B cell (primary cell): ENCODE measurements around the gene CWF19L1. TPM values are rescaled to one million over a fixed set of nuclear protein-coding genes. Genes with fewer than 3 reads are reported as not detected.

Experiments
- ATAC-seq: fragments of 200-7000 bp; cut with Tn5 transposase; one replicate; pipeline ENCODE4 v1.10.0; 2021; ENCODE audit warnings: low read depth, mild to moderate bottlenecking, moderate number of reproducible peaks, moderate library complexity
- CTCF ChIA-PET: fragments of 350-600 bp; sonication (Branson Sonifier 250); formaldehyde crosslinking; loops from one replicate; lab custom pipeline; 2021; ENCODE audit warnings: antibody characterized with exemption, inconsistent platforms; lab: Charles Lee
- POLR2A ChIA-PET: fragments of 350-600 bp; sonication (Branson Sonifier 250); formaldehyde crosslinking; loops from one replicate; lab custom pipeline; 2021; ENCODE audit warnings: antibody characterized with exemption; lab: Charles Lee
- DNase-seq: peaks from one replicate; pipeline ENCODE4 v3.0.0; 2013
- H2AFZ ChIP-seq: 2 replicates; pipeline ENCODE4 v1.6.1; 2012; ENCODE audit warnings: mild to moderate bottlenecking, low read depth, low read length; ENCODE audit not compliant: insufficient read depth, poor library complexity, severe bottlenecking
- H3K27ac ChIP-seq, 2 donors: 1 replicate in 1 of 2; 2 replicates in 1 of 2; pipeline ENCODE4 v1.5.1; 2012 to 2013; ENCODE audit warnings: low read length in 2 of 2, mild to moderate bottlenecking in 2 of 2, moderate library complexity in 1 of 2
- H3K27me3 ChIP-seq, 4 experiments: fragments of 200-600 bp in 1 of 4; sonication (generic) in 1 of 4; replicated peaks in 1 of 4; 1 replicate in 2 of 4; 2 replicates in 2 of 4; pipeline versions ENCODE4 v1.6.1 to v1.7.0; 2013 to 2016; ENCODE audit warnings: low read length in 3 of 4, mild to moderate bottlenecking in 2 of 4, mixed read lengths in 1 of 4, moderate library complexity in 1 of 4; ENCODE audit not compliant: insufficient read depth in 4 of 4, control insufficient read depth in 3 of 4; ENCODE audit errors: control extremely low read depth in 1 of 4
- H3K36me3 ChIP-seq, 2 experiments: replicated peaks in 1 of 2; 1 replicate in 1 of 2; 2 replicates in 1 of 2; pipeline versions ENCODE4 v1.6.1 to v1.7.1; 2013; ENCODE audit warnings: low read length in 1 of 2; ENCODE audit not compliant: insufficient read depth in 2 of 2, control insufficient read depth in 1 of 2; ENCODE audit errors: control extremely low read depth in 1 of 2, extremely low read depth in 1 of 2
- H3K4me1 ChIP-seq, 2 donors: fragments of 200-600 bp in 1 of 2; sonication (generic) in 1 of 2; 1 replicate in 1 of 2; 2 replicates in 1 of 2; pipeline versions ENCODE4 v1.5.1 to v1.6.1; 2013 to 2017; ENCODE audit warnings: low read length in 2 of 2; ENCODE audit not compliant: control insufficient read depth in 2 of 2, insufficient read depth in 2 of 2
- H3K4me2 ChIP-seq: replicated peaks from 2 replicates; pipeline ENCODE3; 2012; ENCODE audit warnings: mild to moderate bottlenecking, low read depth, low read length; ENCODE audit not compliant: poor library complexity, severe bottlenecking
- H3K4me3 ChIP-seq, 5 experiments: fragments of 200-600 bp in 1 of 5; sonication (generic) in 1 of 5; 1 replicate in 3 of 5; 2 replicates in 2 of 5; pipeline versions ENCODE4 v1.5.1 to v1.7.0; 2011 to 2016; ENCODE audit warnings: low read length in 4 of 5, mild to moderate bottlenecking in 4 of 5, low read depth in 2 of 5, control low read depth in 1 of 5, moderate library complexity in 1 of 5; ENCODE audit not compliant: insufficient read depth in 1 of 5; ENCODE audit errors: control extremely low read depth in 1 of 5, extremely low read depth in 1 of 5
- H3K79me2 ChIP-seq: fragments of 200-600 bp; sonication (generic); one replicate; pipeline ENCODE4 v1.6.0; 2016; ENCODE audit warnings: low read length; ENCODE audit not compliant: control insufficient read depth, insufficient read depth
- H3K9ac ChIP-seq: fragments of 200-600 bp; sonication (generic); 2 replicates; pipeline ENCODE4 v1.6.1; 2017; ENCODE audit warnings: mild to moderate bottlenecking, low read length, moderate library complexity
- H3K9me3 ChIP-seq, 3 donors: one replicate each; pipeline versions ENCODE4 v1.6.1 to v1.7.1; 2013; ENCODE audit warnings: low read length in 2 of 3; ENCODE audit not compliant: control insufficient read depth in 2 of 3, insufficient read depth in 1 of 3; ENCODE audit errors: control extremely low read depth in 1 of 3
- H4K20me1 ChIP-seq: 2 replicates; pipeline ENCODE4 v1.6.0; 2012; ENCODE audit warnings: mild to moderate bottlenecking, low read length; ENCODE audit not compliant: insufficient read depth, control insufficient read depth, poor library complexity, severe bottlenecking
- H3K27ac Mint-ChIP-seq: one replicate; pipeline ENCODE4 v1.8.0; 2021; ENCODE audit warnings: mixed read lengths
- H3K27me3 Mint-ChIP-seq: one replicate; pipeline ENCODE4 v1.8.0; 2021; ENCODE audit warnings: mixed read lengths
- H3K4me1 Mint-ChIP-seq: one replicate; pipeline ENCODE4 v1.8.0; 2021; ENCODE audit warnings: mixed read lengths
- H3K4me3 Mint-ChIP-seq: one replicate; pipeline ENCODE4 v1.8.0; 2021; ENCODE audit warnings: mixed read lengths
- H3K9me3 Mint-ChIP-seq: one replicate; pipeline ENCODE4 v1.8.0; 2022; ENCODE audit warnings: mixed read lengths; ENCODE audit not compliant: insufficient read depth
- CTCF ChIP-seq: fragments of 200-600 bp; IDR thresholded peaks from one replicate; pipeline ENCODE4 v1.8.0; 2022; ENCODE audit warnings: antibody characterized with exemption, mild to moderate bottlenecking
- EZH2 ChIP-seq: IDR thresholded peaks from 2 replicates; pipeline ENCODE4 v1.6.1; 2012; ENCODE audit warnings: borderline replicate concordance, low read depth, mild to moderate bottlenecking, moderate library complexity, low read length; ENCODE audit not compliant: insufficient read depth, poor library complexity, severe bottlenecking
- WGBS: methylation state at CpG from one replicate; pipeline ENCODE4 v1.1.5; 2013; ENCODE audit warnings: missing lambda C conversion rate; ENCODE audit not compliant: insufficient coverage; 5-methylcytosine and 5-hydroxymethylcytosine counted together
- intact Hi-C: fragments of 100-400 bp; cut with micrococcal nuclease; formaldehyde crosslinking; loops from one replicate; pipeline ENCODE4 v1.10.0; 2022
- polyA plus RNA-seq: library from polyadenylated mRNA; depleted of rRNA; stranded (reverse); fragments of >200 nt; gene quantifications from 2 replicates; pipeline ENCODE4 v1.2.3, GENCODE V29; 2012
- total RNA-seq, 2 donors: library from RNA; stranded (reverse); fragments of 120-200 nt in 1 of 2; gene quantifications; 1 replicate in 1 of 2; 2 replicates in 1 of 2; pipeline versions ENCODE4 v1.2.3 to v1.2.4, GENCODE V29; 2013 to 2022

The CWF19L1 gene
- total and polyA plus RNA-seq, 2 donors (not counting 1 experiment from before 2014, with no cell fraction given), result 24.1 to 48.3 TPM

DNA sequence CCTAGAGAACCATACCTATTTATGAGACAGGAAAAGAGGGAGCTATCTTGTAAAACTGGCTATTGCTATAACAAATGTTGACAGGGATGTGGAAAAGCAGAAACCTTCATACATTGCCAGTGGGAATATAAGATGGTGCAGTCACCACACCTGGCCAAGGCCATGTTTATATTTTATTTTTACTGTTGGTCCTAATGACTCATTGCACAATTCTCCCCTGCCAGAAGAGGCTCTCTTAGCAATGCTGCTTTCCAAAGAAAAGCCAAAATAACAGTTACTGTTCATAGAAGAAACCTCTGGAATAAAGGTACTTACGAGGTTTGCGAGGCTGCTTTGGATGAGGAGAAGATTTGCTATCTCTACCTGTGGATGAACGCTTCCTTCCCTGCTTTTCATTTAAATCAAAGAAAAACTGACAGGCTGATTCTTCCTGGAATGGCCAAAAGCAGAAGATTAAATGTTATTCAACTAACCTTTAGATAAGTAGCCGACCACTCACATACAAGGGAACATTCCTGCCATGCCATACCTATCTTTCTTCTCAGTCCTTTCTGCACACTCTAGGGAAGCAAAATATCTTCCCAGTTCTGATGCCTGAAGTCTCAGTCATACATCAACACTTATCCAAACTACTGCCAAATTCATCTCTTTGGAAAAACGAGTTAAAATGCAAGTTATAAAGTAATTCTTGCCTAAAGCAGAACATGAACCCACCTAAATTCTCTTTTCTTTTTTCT lies 21.8 kb downstream of the CWF19L1 start:
- POLR2A ChIA-PET, result no interaction called here
- no peaks in the 10 kb centered on the region for H3K79me2 ChIP-seq
- H3K4me1 ChIP-seq, result no peaks in the 10 kb centered on the region
- Mint-ChIP-seq H3K4me1 (peaks cover under 1% of the 10 kb centered on the region), H3K27me3 (no peaks in the 10 kb centered on the region), H3K27ac (no peak overlapping the region), H3K9me3 (no peaks in the 10 kb centered on the region), H3K4me3 (no peak overlapping the region)
- no peaks in the 10 kb centered on the region for H3K27me3 ChIP-seq
- no peak overlapping the region for H3K4me2 ChIP-seq
- 100% methylated on average over 2 of the region's 5 CpGs for WGBS
- no peak overlapping the region for H3K9ac ChIP-seq
- H4K20me1 ChIP-seq, result peaks cover 1% of the 10 kb centered on the region
- peaks cover 12 to 79% of the 10 kb centered on the region in 2 experiments for H3K36me3 ChIP-seq
- CTCF ChIA-PET, result no interaction called here
- no peak for TF ChIP-seq EZH2
- no peak for TF ChIP-seq CTCF
- H2AFZ ChIP-seq, result no peak overlapping the region
- H3K27ac ChIP-seq, result no peak overlapping the region
- intact Hi-C loops, result loop anchor here (10.0 kb wide), 1 partner anchor 401 kb away; no protein-coding TSS in a partner anchor
- DNase-seq (no peak), ATAC-seq (no peak)
- no peaks in the 10 kb centered on the region for H3K9me3 ChIP-seq
- no peak overlapping the region for H3K4me3 ChIP-seq

DNA sequence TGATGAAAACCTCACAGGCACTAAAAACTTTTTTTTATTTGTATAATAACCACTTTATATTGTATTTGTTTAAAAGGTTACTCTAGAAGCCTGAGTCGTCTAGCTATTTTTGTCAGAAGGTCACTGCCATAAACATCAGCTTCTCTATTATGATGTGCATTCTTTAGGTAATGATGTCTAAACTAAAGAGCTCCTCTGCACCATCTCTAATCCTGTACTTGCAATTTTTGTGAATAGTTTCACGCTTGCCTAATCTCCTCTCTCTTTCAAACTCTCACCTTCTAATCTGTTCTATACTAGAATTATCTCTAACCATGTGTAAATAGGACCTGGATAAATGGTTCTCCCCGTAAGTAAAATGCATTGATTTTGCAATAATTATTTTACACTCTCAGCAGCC lies 27.6 kb downstream of the CWF19L1 start:
- no peak overlapping the region for H3K9ac ChIP-seq
- TF ChIP-seq EZH2 (no peak), CTCF (no peak)
- no peaks in the 10 kb centered on the region for H3K4me1 ChIP-seq
- no peaks in the 10 kb centered on the region for H3K79me2 ChIP-seq
- H3K27me3 Mint-ChIP-seq, result no peaks in the 10 kb centered on the region
- ChIA-PET CTCF (no interaction called here), POLR2A (no interaction called here)
- no peak overlapping the region for H2AFZ ChIP-seq
- no peak overlapping the region for H3K27ac ChIP-seq
- no peak for ATAC-seq
- no peak overlapping the region for H3K4me3 ChIP-seq
- intact Hi-C loops, result loop anchor here (10.0 kb wide), 1 partner anchor 395 kb away; no protein-coding TSS in a partner anchor
- no peaks in the 10 kb centered on the region for H3K9me3 ChIP-seq
- H3K4me1 Mint-ChIP-seq, result peaks cover 3% of the 10 kb centered on the region
- DNase-seq, result no peak
- no peak overlapping the region for H3K27ac Mint-ChIP-seq
- H3K9me3 Mint-ChIP-seq, result no peaks in the 10 kb centered on the region
- no CpG with 5 or more reads among the region's 3 CpGs for WGBS
- H4K20me1 ChIP-seq, result peaks cover 8% of the 10 kb centered on the region
- H3K4me3 Mint-ChIP-seq, result no peak overlapping the region
- H3K36me3 ChIP-seq, result peaks cover 13 to 73% of the 10 kb centered on the region in 2 experiments
- H3K4me2 ChIP-seq, result no peak overlapping the region
- H3K27me3 ChIP-seq, result no peaks in the 10 kb centered on the region
